Measurements from ENCODE around the gene OGFR. TPM values are rescaled to one million over a fixed set of nuclear protein-coding genes. Genes with fewer than 3 reads are reported as not detected.

OGFR gene
- total and polyA plus RNA-seq, 2 donors (not counting 3 experiments of a cell fraction or from before 2014, with no cell fraction given): 30.8 to 44.0 TPM

GRCh38 chr20:62761759-62762131 is 42.9 kb upstream of the OGFR start:
- H3K4me3 ChIP-seq (replicated peaks in 1 of 3; ENCODE audit: insufficient read depth in 1 of 3, low read depth in 1 of 3, low read length in 3 of 3): no peak overlapping the region
- no peaks in the 10 kb centered on the region for H3K36me3 ChIP-seq (ENCODE audit: control insufficient read depth in 2 of 2, extremely low read depth in 1 of 2, insufficient read depth in 2 of 2, low read length in 2 of 2)
- DNase-seq (ENCODE audit: low read depth, low spot score) (no peak), FAIRE-seq (no peak)
- H3K27ac ChIP-seq (ENCODE audit: insufficient read depth, low read depth, low read length): no peak overlapping the region
- no peaks in the 10 kb centered on the region for H3K9me1 ChIP-seq (replicated peaks; ENCODE audit: control insufficient read depth, extremely low read depth, insufficient read depth, low read length)
- no peak overlapping the region for H2AFZ ChIP-seq (ENCODE audit: low read depth, low read length)
- no peak overlapping the region for H3K9ac ChIP-seq (replicated peaks; ENCODE audit: extremely low read depth, insufficient read depth, low read length)
- no peaks in the 10 kb centered on the region for H3K79me2 ChIP-seq (ENCODE audit: control insufficient read depth, insufficient read depth, low read length)
- CTCF ChIA-PET: no interaction called here
- POLR2A ChIA-PET: no interaction called here
- no peaks in the 10 kb centered on the region for H4K20me1 ChIP-seq (replicated peaks; ENCODE audit: control insufficient read depth, extremely low read depth, insufficient read depth, low read length)
- no peak overlapping the region for H3K4me2 ChIP-seq (ENCODE audit: insufficient read depth, low read length)
- no peaks in the 10 kb centered on the region for H3K4me1 ChIP-seq (ENCODE audit: control insufficient read depth, extremely low read depth, insufficient read depth, low read length)
- dilution Hi-C loops (cut with MboI; ENCODE audit: extremely low pct_ligation_motif_present, low sequenced_read_pairs) (no loop called here), intact Hi-C loops (cut with micrococcal nuclease) (no loop called here)
- TF ChIP-seq POLR2AphosphoS5 (IDR thresholded peaks at IDR 0.05; ENCODE audit: insufficient read depth, low read depth, low read length) (no peak), MYC (IDR thresholded peaks at IDR 0.05; ENCODE audit: low read depth, low read length) (no peak), EZH2 (IDR thresholded peaks at IDR 0.05; ENCODE audit: borderline replicate concordance, low read depth, low read length, severe bottlenecking) (no peak), CTCF (IDR thresholded peaks at IDR 0.05; ENCODE audit: extremely low read depth in 1 of 2, insufficient read depth in 1 of 2, low read depth in 1 of 2, low read length in 2 of 2) (no peak), POLR2A (IDR thresholded peaks at IDR 0.05; ENCODE audit: low read depth, low read length) (no peak), GATA2 (IDR thresholded peaks at IDR 0.05; ENCODE audit: insufficient read depth, insufficient read length, low read depth, low read length) (no peak), MAX (IDR thresholded peaks at IDR 0.05; ENCODE audit: insufficient read depth, insufficient read length) (no peak), JUN (IDR thresholded peaks at IDR 0.05; ENCODE audit: borderline replicate concordance, insufficient read depth, insufficient read length, low read depth) (no peak), FOS (IDR thresholded peaks at IDR 0.05; ENCODE audit: borderline replicate concordance, insufficient read depth, low read length) (no peak)
- no TSS peak for BruUV-seq (replicated peaks)
- peaks cover 0 to 2% of the 10 kb centered on the region in 2 experiments for H3K27me3 ChIP-seq (ENCODE audit: control insufficient read depth in 2 of 2, insufficient read depth in 2 of 2, low read length in 2 of 2)
- no peaks in the 10 kb centered on the region for H3K9me3 ChIP-seq (replicated peaks; ENCODE audit: control insufficient read depth, insufficient read depth, low read length)
